Measurements from ENCODE around the gene CSNK1E.

Gene CSNK1E

GRCh38 chr22:38282397-38282796 is 34.8 kb downstream of the CSNK1E start:
- DNase-seq (ENCODE audit: low read depth in 2 of 2): no peak

GRCh38 chr22:38276166-38276565 is 41.1 kb downstream of the CSNK1E start:
- no peak for DNase-seq (ENCODE audit: low read depth in 2 of 2)

DNA sequence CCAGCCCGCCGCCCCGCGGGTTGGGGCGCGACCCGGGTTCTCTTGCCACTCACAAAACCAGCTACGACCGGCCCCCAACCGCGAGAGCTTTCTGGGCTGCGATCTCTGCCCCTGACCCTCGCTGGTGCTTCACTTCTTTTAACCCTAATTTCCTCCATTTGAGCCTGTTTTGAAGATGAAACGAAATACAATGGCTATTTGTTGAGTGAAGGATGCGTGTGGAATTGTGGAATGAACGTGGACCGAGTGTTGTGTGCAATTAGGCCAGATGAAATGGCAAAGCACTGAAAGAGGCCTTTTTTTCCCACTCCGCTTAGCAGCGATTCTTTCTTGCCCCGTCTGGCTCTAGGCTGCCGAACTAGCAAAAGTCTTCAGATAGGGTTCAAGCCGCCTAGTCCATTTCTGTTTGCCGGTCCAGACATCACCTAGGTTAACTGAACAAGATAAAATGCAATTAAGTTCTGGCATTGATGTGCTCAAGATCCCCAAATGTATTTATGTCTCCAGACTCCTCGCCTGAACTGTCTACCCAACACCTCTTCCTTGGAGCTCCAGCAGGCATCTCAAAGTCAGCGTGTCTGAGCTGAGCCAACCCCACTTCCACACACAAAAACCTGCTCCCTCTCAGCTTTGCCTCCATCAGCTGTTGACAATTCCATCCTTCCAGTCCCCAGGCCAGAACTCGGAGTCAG is 44.0 kb downstream of the CSNK1E start:
- no peak for DNase-seq (ENCODE audit: low read depth in 2 of 2)

GRCh38 chr22:38272373-38273134 is 44.7 kb downstream of the CSNK1E start, which contains the start of gene TMEM184B:
Gene TMEM184B, minus strand, starts transcription at chr22:38273010. Its CDS starts 25,049 bp downstream, at chr22:38247961.
- peak; percentile 72 to 79 for DNase-seq (ENCODE audit: low read depth in 2 of 2)

- DNase-seq (ENCODE audit: low read depth in 2 of 2): no peak
Measured at GRCh38 chr22:38271927-38272372, 45.3 kb downstream of the CSNK1E start.

DNA sequence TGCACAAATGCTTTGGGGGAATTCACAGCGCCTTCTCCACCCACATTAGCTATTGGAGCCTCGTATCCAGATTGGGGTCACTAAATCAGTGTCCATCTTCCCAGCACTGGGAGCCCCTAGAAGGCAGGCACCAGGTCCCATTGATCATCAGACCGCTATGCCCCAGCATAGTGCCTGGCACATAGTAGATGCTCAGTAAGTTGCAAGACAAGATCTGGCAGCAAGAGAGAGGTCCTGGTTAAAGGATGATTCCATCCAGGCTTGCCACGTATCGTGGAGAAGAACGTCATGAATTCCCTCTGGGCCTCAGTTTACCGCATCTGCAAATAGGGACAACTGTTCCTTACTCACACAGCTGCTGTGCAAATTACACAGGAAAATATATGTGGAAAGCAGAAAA is 46.1 kb downstream of the CSNK1E start:
- no peak for DNase-seq (ENCODE audit: low read depth in 2 of 2)

DNA sequence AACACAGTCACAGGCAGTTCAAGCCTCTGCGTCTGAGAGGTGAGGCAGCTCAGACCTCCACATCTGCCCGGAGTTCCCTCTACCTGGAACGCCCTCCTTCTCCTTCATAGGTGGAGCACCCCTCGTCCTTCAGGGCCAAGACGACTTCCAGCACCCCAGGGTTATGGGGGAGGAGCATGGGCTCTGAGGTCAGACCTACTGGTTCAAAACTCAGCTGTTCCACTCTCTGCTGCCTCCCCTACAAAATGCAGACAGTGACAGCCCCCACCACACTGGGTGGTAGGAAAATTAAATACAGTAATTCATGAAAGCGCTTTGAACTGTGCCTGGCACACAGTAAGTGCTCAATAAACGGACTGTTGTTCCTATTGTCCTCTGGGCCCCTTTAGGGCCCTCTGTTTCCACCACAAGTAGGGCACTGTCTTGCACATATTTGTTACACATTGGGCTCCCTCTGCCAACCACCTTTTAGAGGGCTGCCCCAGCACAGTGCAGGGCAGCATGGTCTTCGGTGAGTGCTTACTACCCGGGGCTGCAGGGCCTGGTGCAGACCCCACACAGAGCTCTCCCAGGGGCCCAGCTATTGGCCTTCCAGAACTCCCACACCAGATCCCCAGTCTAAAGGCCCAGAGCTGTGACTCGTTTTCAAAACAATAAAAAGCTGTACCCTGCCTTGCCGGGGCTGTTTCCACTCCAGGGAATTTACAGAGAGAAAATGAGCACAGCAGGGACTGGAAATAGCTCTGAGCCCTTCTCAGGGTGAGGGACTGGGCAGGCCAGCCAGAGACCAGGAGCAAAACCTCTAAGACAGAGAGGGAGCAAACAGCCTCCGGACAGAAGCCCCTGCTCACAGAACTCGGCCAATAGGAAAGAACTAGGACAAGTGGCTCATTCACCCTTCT is 46.9 kb downstream of the CSNK1E start:
- DNase-seq (ENCODE audit: low read depth in 2 of 2): no peak

GRCh38 chr22:38269466-38269865 is 47.8 kb downstream of the CSNK1E start:
- no peak for DNase-seq (ENCODE audit: low read depth in 2 of 2)

GRCh38 chr22:38267086-38267485 is 50.1 kb downstream of the CSNK1E start:
- DNase-seq (ENCODE audit: low read depth in 2 of 2): peak in 1 of 2 donors; percentile 8

DNA sequence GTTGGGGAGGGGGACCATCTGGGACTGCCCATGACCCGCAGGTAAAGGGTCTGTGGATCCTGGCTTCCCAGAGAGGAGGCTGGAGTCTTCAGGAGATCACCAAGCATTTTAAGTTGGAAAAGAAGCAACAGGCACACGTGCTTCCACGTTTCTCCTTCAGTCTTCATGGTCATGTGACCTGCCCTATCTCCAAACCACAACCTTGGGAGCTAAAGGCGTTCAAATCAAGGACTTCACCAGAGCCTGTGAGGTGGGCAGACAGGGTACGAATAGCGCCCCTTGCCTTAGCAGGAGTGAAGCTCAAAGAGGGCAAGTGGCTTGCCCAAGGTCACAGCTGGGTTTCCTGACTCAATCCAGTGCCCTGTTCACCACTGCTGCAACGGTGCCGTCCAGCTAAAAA is 51.1 kb downstream of the CSNK1E start:
- DNase-seq (ENCODE audit: low read depth in 2 of 2): no peak

- DNase-seq (ENCODE audit: low read depth in 2 of 2): no peak
Measured at GRCh38 chr22:38264322-38264843, 52.9 kb downstream of the CSNK1E start.

DNA sequence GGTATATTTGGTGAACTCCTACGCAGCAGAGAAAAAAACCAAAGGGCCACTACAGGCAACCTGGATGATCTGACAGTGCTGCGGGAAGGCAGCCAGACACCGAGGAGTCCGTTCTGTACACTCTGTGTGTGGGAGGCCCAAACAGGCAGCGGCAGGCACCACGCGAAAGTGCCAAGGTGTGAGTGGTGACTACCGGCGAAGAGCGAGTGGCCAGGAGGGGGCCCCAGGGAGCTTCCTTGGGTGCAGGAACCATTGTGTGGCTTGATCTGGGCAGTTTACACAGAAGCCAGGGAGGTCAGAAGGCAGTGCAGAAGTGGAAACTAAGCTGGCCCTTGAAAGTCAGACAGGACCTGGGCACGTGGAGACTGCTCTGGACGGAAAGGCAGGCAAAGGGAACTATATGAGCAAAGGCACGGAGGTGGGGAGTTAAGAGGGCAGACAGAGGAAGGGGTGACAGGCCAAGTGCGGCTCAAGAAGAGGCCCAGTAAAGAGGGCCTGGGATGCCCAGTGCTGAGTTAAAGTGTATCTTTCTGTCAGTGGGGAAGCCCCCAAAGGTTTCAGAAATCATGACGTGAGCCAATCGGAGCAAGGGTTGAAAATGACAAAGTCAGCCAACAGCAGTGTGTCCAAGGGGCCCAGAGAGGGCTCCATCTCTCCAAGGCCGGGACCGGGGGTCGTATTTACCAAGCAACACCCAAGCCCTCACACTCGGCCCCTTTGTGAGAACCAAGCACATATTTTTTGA is 55.0 kb downstream of the CSNK1E start:
- DNase-seq (ENCODE audit: low read depth in 2 of 2): peak; percentile 23 to 31

GRCh38 chr22:38260761-38261681 is 56.2 kb downstream of the CSNK1E start:
- DNase-seq (ENCODE audit: low read depth in 2 of 2): no peak

DNA sequence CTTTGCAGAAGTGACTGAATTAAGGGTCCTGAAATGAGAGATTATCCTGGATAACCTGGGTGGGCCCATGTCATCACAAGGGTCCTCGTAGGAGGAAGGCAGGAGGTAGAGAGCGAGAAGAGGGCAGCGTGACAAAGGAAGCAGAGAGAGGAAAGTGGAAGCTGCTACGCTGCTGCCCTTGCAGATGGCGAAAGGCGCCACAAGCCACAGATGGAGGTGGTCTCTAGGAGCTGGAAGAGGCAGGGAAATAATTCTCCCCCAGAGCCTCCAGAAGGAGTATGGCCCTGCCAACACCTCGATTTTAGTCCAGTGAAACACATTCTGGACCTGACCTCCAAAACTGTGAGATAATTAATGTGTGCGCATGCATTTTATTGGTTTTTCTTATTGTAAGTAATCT is 57.9 kb downstream of the CSNK1E start:
- DNase-seq (ENCODE audit: low read depth in 2 of 2): no peak

DNA sequence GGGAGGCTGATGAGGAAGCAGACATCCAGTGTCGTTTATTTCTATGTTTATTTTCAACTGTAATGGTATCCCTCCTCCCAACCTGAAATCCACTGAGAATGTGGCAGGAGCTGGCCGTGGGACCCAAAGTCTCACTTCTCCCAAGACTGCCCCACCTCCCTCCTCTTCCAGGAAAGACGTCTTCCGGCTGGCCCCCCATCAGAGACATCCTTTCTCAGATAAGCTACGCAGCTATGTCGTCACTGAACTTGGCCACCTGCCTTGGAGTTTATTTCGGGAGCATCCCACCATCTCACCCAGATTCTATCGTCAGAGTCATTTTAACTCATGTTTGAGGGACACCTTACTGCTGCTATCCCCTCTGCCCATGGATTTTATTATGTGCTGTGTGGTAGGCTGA is 58.3 kb downstream of the CSNK1E start:
- DNase-seq (ENCODE audit: low read depth in 2 of 2): no peak

DNA sequence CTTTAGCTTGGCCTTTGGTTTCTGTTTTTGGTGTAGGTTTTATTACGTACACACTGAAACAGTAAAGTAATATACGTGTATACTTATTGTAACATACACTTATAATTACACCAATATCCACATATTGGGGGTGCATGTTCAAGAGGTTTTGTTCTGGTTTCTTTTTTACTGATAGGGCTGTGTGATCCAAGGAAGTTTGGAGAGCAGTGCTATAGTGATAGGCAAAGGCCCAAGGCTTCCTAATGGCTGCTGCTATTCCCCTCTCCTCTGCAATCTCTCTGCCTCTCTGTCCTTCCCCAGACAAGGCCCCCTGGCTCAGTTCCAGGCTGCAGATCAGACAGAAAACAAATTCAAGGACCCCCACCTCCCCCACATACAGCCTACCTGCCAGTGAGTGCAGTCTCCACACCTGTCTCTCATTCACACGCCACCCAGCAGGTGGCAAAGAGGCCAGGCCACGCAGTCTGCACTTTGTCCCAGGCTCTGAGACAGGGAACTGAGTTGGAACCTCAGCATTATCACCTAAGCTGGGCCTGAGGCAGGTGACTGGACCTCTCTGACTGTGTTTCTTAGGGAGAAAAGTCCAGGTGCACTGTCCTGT is 59.5 kb downstream of the CSNK1E start:
- DNase-seq (ENCODE audit: low read depth in 2 of 2): no peak

DNA sequence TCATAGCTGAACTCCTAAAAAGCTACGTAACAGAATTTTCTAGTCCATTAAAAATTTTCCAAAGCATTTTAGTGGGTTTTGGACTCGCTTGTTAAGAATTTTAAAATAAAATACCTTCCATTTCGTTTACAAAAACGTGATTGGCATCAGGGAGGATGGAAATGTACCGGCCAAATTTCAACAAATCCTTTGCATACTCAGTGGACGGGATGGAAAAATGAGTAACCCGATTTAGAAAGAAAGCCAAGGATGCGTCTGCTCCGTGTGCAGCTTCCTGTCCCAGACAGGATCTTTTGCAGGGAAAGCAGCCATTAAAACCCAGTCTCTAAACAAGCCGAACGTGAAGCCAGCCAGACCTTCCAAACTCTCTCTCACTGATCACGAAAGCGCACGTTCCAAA is 60.1 kb downstream of the CSNK1E start:
- no peak for DNase-seq (ENCODE audit: low read depth in 2 of 2)

DNA sequence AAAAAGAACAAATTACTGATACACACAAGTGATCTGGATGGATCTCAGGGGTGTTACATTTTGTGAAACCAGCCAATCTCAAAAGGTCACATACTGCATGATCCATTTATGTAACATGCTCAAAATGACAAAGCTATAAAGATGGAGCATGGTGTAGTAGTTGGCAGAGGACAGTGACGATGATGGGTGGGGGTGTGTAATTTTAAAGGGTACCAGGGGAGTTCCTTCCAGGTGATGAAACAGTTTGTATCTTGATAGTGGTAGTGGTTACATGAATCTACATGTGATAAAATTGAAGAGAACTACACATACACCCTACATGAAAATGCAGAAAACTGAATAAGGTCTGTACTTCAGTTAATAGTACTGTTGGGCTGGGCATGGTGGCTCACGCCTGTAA is 61.5 kb downstream of the CSNK1E start:
- no peak for DNase-seq (ENCODE audit: low read depth in 2 of 2)

DNA sequence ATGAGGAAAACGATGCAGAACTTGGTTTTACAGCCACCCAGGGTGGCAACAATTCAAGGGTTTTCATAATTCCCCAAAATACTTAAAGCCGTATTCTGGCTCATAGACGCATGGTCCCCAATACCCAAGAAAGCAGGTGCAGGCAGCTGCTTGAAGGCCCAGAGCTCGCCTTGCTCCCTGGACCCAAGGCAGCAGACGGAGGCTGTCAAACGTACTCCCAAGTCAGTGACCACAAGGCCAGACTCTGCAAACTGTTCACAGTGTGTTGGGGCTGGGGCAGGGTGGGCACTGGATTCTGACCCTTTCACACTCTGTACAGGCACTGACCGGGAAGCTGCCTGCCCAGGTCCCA is 65.9 kb downstream of the CSNK1E start:
- DNase-seq (ENCODE audit: low read depth in 2 of 2): no peak

All from stimulated activated CD8-positive, alpha-beta memory T cell treated with anti-CD3 and anti-CD28 coated beads, Interleukin-2, amount 100 ng/mL, for 48 hours (primary cell).